H1 (cell line): ENCODE results near the gene TDRD3. TPM values are rescaled to one million over a fixed set of nuclear protein-coding genes. Genes with fewer than 3 reads are reported as not detected.

ENCODE experiments used
- CTCF ChIA-PET: fragments of 300-600 bp; sonication (Branson Sonifier 250); formaldehyde crosslinking; loops from one replicate; lab custom pipeline; 2021; ENCODE audit not compliant: partially characterized antibody; lab: Charles Lee
- POLR2A ChIA-PET: fragments of 300-600 bp; sonication (Branson Sonifier 250); formaldehyde crosslinking; loops from one replicate; lab custom pipeline; 2021; ENCODE audit warnings: inconsistent platforms; ENCODE audit not compliant: partially characterized antibody; lab: Charles Lee
- DNase-seq, 2 experiments: peaks; one replicate each; pipeline versions ENCODE4 v3.0.0 to v3.0.0-alpha.2; 2010 to 2022; ENCODE audit warnings: low spot score in 2 of 2, low read depth in 1 of 2, mixed read lengths in 1 of 2
- FAIRE-seq: peaks from 2 replicates; lab custom pipeline; 2011; peaks lifted over from hg19 to GRCh38; lab: Jason Lieb, UNC
- H2AFZ ChIP-seq: 2 replicates; pipeline ENCODE4 v1.8.1; 2012; ENCODE audit warnings: low read length, inconsistent platforms
- H2AK5ac ChIP-seq: 2 replicates; pipeline ENCODE4 v1.6.1; 2013; ENCODE audit warnings: low read depth, low read length
- H2BK120ac ChIP-seq: replicated peaks from 2 replicates; pipeline ENCODE3; 2013; ENCODE audit warnings: low read depth, low read length, inconsistent platforms
- H2BK12ac ChIP-seq: 2 replicates; pipeline ENCODE4 v1.6.1; 2013; ENCODE audit warnings: low read depth, low read length
- H2BK15ac ChIP-seq: 2 replicates; pipeline ENCODE4 v1.6.1; 2013; ENCODE audit warnings: low read length
- H2BK20ac ChIP-seq: 2 replicates; pipeline ENCODE4 v1.6.1; 2013; ENCODE audit warnings: low read length
- H2BK5ac ChIP-seq: 2 replicates; pipeline ENCODE4 v1.6.1; 2013; ENCODE audit warnings: low read depth, low read length
- H3K14ac ChIP-seq: 2 replicates; pipeline ENCODE4 v1.6.1; 2013; ENCODE audit warnings: inconsistent platforms; ENCODE audit not compliant: insufficient read length
- H3K18ac ChIP-seq: 2 replicates; pipeline ENCODE4 v1.6.1; 2013; ENCODE audit warnings: low read length; ENCODE audit errors: extremely low read depth
- H3K23ac ChIP-seq: 2 replicates; pipeline ENCODE4 v1.6.1; 2013; ENCODE audit warnings: inconsistent platforms; ENCODE audit not compliant: insufficient read length
- H3K23me2 ChIP-seq: 2 replicates; pipeline ENCODE4 v1.6.1; 2013; ENCODE audit warnings: low read depth, low read length
- H3K27ac ChIP-seq: 2 replicates; pipeline ENCODE4 v1.6.1; 2011; ENCODE audit warnings: low read depth, low read length, inconsistent platforms
- H3K27me3 ChIP-seq, 4 experiments: replicated peaks in 1 of 4; 1 replicate in 1 of 4; 2 replicates in 3 of 4; pipeline versions ENCODE4 v1.6.1 to v1.8.1; 2011 to 2013; ENCODE audit warnings: low read length in 3 of 4, mild to moderate bottlenecking in 3 of 4, inconsistent platforms in 2 of 4, mixed read lengths in 2 of 4, moderate library complexity in 1 of 4; ENCODE audit not compliant: control insufficient read depth in 3 of 4, insufficient read depth in 3 of 4; ENCODE audit errors: extremely low read depth in 1 of 4
- H3K36me3 ChIP-seq, 4 experiments: 2 replicates each; pipeline versions ENCODE4 v1.6.1 to v1.8.1; 2011 to 2013; ENCODE audit warnings: mild to moderate bottlenecking in 4 of 4, low read length in 3 of 4, moderate library complexity in 2 of 4, control low read depth in 1 of 4, inconsistent platforms in 1 of 4; ENCODE audit not compliant: insufficient read depth in 4 of 4, control insufficient read depth in 2 of 4
- H3K4ac ChIP-seq: replicated peaks from 2 replicates; pipeline ENCODE3; 2013; ENCODE audit warnings: low read length, low read depth, mixed read lengths, inconsistent platforms; ENCODE audit not compliant: insufficient read length
- H3K4me1 ChIP-seq, 4 experiments: replicated peaks in 1 of 4; 1 replicate in 1 of 4; 2 replicates in 3 of 4; pipeline versions ENCODE4 v1.6.1 to v1.8.1; 2011 to 2013; ENCODE audit warnings: low read length in 3 of 4, inconsistent platforms in 2 of 4, mixed read lengths in 1 of 4; ENCODE audit not compliant: insufficient read depth in 4 of 4, control insufficient read depth in 3 of 4
- H3K4me2 ChIP-seq, 2 experiments: 2 replicates each; pipeline versions ENCODE4 v1.6.1 to v1.8.1; 2011 to 2013; ENCODE audit warnings: low read depth in 2 of 2, low read length in 2 of 2, control low read depth in 1 of 2, inconsistent platforms in 1 of 2, mild to moderate bottlenecking in 1 of 2; ENCODE audit not compliant: insufficient read depth in 1 of 2
- H3K4me3 ChIP-seq, 4 experiments: fragments of 200-600, 300-600 bp in 1 of 4; sonication (generic), shearing (Covaris generic), sonication (Bioruptor Twin) in 1 of 4; 2 replicates each; pipeline versions ENCODE4 v1.5.1 to v1.8.1; 2011 to 2016; ENCODE audit warnings: low read length in 4 of 4, low read depth in 3 of 4, control low read depth in 2 of 4, inconsistent platforms in 2 of 4, mild to moderate bottlenecking in 2 of 4, mixed read lengths in 1 of 4, moderate library complexity in 1 of 4; ENCODE audit not compliant: insufficient read depth in 2 of 4; ENCODE audit errors: extremely low read depth in 1 of 4
- H3K56ac ChIP-seq: replicated peaks from 2 replicates; pipeline ENCODE3; 2013; ENCODE audit warnings: low read depth, mild to moderate bottlenecking, mixed read lengths, low read length, inconsistent platforms; ENCODE audit not compliant: insufficient read length
- H3K79me1 ChIP-seq: 2 replicates; pipeline ENCODE4 v1.6.1; 2013; ENCODE audit warnings: low read depth, low read length, control low read depth
- H3K79me2 ChIP-seq, 2 experiments: 2 replicates each; pipeline versions ENCODE4 v1.6.1 to v1.8.1; 2012 to 2013; ENCODE audit warnings: low read length in 2 of 2, mild to moderate bottlenecking in 2 of 2, inconsistent platforms in 1 of 2; ENCODE audit not compliant: insufficient read depth in 2 of 2, control insufficient read depth in 1 of 2
- H3K9ac ChIP-seq, 4 experiments: replicated peaks in 1 of 4; 1 replicate in 1 of 4; 2 replicates in 3 of 4; pipeline versions ENCODE4 v1.6.1 to v1.8.1; 2011 to 2013; ENCODE audit warnings: low read depth in 3 of 4, low read length in 3 of 4, control low read depth in 2 of 4, mild to moderate bottlenecking in 2 of 4, moderate library complexity in 2 of 4, inconsistent platforms in 1 of 4; ENCODE audit errors: extremely low read depth in 1 of 4
- H3K9me3 ChIP-seq, 2 experiments: 2 replicates each; pipeline versions ENCODE4 v1.6.1 to v1.8.1; 2012 to 2013; ENCODE audit warnings: mild to moderate bottlenecking in 2 of 2, moderate library complexity in 2 of 2, control low read depth in 1 of 2, inconsistent platforms in 1 of 2, low read depth in 1 of 2, low read length in 1 of 2, mixed read lengths in 1 of 2; ENCODE audit not compliant: insufficient read depth in 2 of 2
- H4K20me1 ChIP-seq, 2 experiments: replicated peaks in 1 of 2; 2 replicates each; pipeline versions ENCODE3 to v1.8.1; 2011 to 2013; ENCODE audit warnings: inconsistent platforms in 2 of 2, low read length in 2 of 2, mild to moderate bottlenecking in 1 of 2; ENCODE audit not compliant: insufficient read depth in 2 of 2, control insufficient read depth in 1 of 2
- H4K5ac ChIP-seq: 2 replicates; pipeline ENCODE4 v1.6.1; 2013; ENCODE audit warnings: low read length, low read depth, mixed read lengths, inconsistent platforms; ENCODE audit not compliant: insufficient read length
- H4K8ac ChIP-seq: 2 replicates; pipeline ENCODE4 v1.8.0; 2013; ENCODE audit warnings: mild to moderate bottlenecking, moderate library complexity, low read length, inconsistent platforms; ENCODE audit not compliant: insufficient read depth; ENCODE audit errors: extremely low read depth
- H4K91ac ChIP-seq: replicated peaks from 2 replicates; pipeline ENCODE3; 2013; ENCODE audit warnings: low read length, mixed read lengths, inconsistent platforms; ENCODE audit not compliant: insufficient read length
- HDAC6 ChIP-seq: IDR thresholded peaks from one replicate; pipeline ENCODE4 v1.7.1; 2012; ENCODE audit warnings: low read depth, mild to moderate bottlenecking, inconsistent platforms, low read length, moderate library complexity
- KDM1A ChIP-seq: fragments of 200-600, 300-600 bp; sonication (generic); IDR thresholded peaks from 2 replicates; pipeline ENCODE4 v1.7.1; 2016; ENCODE audit warnings: mild to moderate bottlenecking, low read length, borderline replicate concordance
- POU5F1 ChIP-seq: IDR thresholded peaks from 2 replicates; pipeline ENCODE4 v1.6.1; 2011; ENCODE audit warnings: low read depth, mild to moderate bottlenecking, low read length, moderate library complexity
- SRF ChIP-seq: IDR thresholded peaks from 2 replicates; pipeline ENCODE4 v1.6.1; 2011; ENCODE audit warnings: mild to moderate bottlenecking, low read depth, low read length, moderate library complexity
- polyA plus RNA-seq, 7 experiments: library from polyadenylated mRNA; depleted of rRNA in 3 of 7; stranded (reverse) in 5 of 7; unstranded in 2 of 7; fragments of >200 nt in 5 of 7; fragments of 200-250 nt in 2 of 7; gene quantifications; 1 replicate in 5 of 7; 2 replicates in 1 of 7; 4 replicates in 1 of 7; pipeline versions ENCODE4 v1.2.1 to v1.2.3, GENCODE V29; 2011 to 2013; ENCODE audit warnings: missing spikeins in 2 of 7, mixed read lengths in 2 of 7
- total RNA-seq: library from RNA; stranded (reverse); fragmentation: NEBNext Ultra II Directional; extraction: Animal tissue kit (Norgen Biotek cat#: 25700); gene quantifications from 2 replicates; pipeline ENCODE4 v1.2.1, GENCODE V29; 2021
- TF ChIP-seq, protein P1 (sequence below): IDR thresholded peaks from 2 replicates; pipeline ENCODE4 v1.6.1; 2012; ENCODE audit warnings: inconsistent platforms

The TDRD3 gene
- total and polyA plus RNA-seq, 2 of the 8 experiments (the other 6 are each of a cell fraction or from before 2014, with no cell fraction given) = 2.5 to 14.7 TPM

DNA sequence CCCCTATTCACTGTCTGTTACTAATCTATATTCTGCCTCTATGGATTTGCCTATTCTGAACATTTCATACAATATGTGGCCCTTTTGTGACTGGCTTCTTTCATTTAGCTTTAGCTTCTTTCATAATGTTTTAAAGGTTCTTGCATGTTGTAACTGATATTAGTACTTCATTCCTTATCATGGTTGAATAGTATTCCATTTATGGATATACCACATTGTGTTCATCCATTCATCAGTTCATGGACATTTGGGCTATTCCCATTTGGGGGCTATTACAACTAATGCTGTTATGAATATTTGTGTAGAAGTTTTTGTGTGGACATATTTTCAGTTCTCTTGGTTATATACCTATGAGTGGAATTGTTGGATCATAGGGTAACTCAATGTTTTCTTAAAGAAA lies 44.4 kb upstream of the TDRD3 start:
- H3K14ac ChIP-seq = no peak overlapping the region
- ChIA-PET POLR2A (no interaction called here), CTCF (interaction anchor here (1.5 kb wide), 1 partner anchor 17 kb away, joined by 8 read pairs; no protein-coding TSS in a partner anchor)
- H3K79me2 ChIP-seq = no peaks in the 10 kb centered on the region
- no peaks in the 10 kb centered on the region for H3K27me3 ChIP-seq
- no peak overlapping the region for H3K23ac ChIP-seq
- H2BK15ac ChIP-seq = no peak overlapping the region
- FAIRE-seq = no peak
- no peaks in the 10 kb centered on the region for H3K23me2 ChIP-seq
- H2BK12ac ChIP-seq = no peak overlapping the region
- no peaks in the 10 kb centered on the region for H3K79me1 ChIP-seq
- H3K4me3 ChIP-seq = no peak overlapping the region
- no peak overlapping the region for H2BK5ac ChIP-seq
- H3K56ac ChIP-seq = no peak overlapping the region
- DNase-seq = no peak
- no peaks in the 10 kb centered on the region for H3K36me3 ChIP-seq
- no peak overlapping the region for H3K9ac ChIP-seq
- no peak overlapping the region for H3K27ac ChIP-seq
- H2AK5ac ChIP-seq = no peak overlapping the region
- H3K4ac ChIP-seq = no peak overlapping the region
- H2BK20ac ChIP-seq = no peak overlapping the region
- no peak overlapping the region for H4K5ac ChIP-seq
- H2BK120ac ChIP-seq = no peak overlapping the region
- no peak overlapping the region for H4K91ac ChIP-seq
- no peaks in the 10 kb centered on the region for H4K20me1 ChIP-seq
- H4K8ac ChIP-seq = no peak overlapping the region
- H3K4me1 ChIP-seq = no peaks in the 10 kb centered on the region
- no peaks in the 10 kb centered on the region for H3K9me3 ChIP-seq
- no peak overlapping the region for H3K4me2 ChIP-seq
- no peak overlapping the region for H3K18ac ChIP-seq
- TF ChIP-seq SRF (no peak), POU5F1 (no peak), HDAC6 (no peak), KDM1A (0 out of 2 replicates have a peak, but pooled peaks have one; percentile 51)
- TF ChIP-seq, protein P1, sequence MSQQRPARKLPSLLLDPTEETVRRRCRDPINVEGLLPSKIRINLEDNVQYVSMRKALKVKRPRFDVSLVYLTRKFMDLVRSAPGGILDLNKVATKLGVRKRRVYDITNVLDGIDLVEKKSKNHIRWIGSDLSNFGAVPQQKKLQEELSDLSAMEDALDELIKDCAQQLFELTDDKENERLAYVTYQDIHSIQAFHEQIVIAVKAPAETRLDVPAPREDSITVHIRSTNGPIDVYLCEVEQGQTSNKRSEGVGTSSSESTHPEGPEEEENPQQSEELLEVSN = no peak
- H2AFZ ChIP-seq = no peak overlapping the region
